C1 segment of cervical spinal cord (tissue), 14 donors: ENCODE results near the gene METAP2.
"Not testable (repeated sequence)": the region's sequence is repeated elsewhere in the genome, so short reads cannot be mapped to it uniquely, and the experiment has no call there.

Source experiments
- DNase-seq, 14 donors: peaks; one replicate each; lab custom pipeline; 2025; lab: John Stamatoyannopoulos, UW

Gene METAP2

GRCh38 chr12:95462551-95462950 is 11.4 kb upstream of the METAP2 start:
- DNase-seq = no peak

GRCh38 chr12:95463050-95463449 is 10.9 kb upstream of the METAP2 start:
- no peak for DNase-seq

GRCh38 chr12:95463776-95464175 is 10.2 kb upstream of the METAP2 start:
- not testable (repeated sequence) for DNase-seq

- no peak for DNase-seq
Measured at GRCh38 chr12:95465275-95465674, 8.7 kb upstream of the METAP2 start.

GRCh38 chr12:95470300-95470699 is 3.7 kb upstream of the METAP2 start:
- DNase-seq = no peak

GRCh38 chr12:95473231-95473883 is 595 bp upstream of the METAP2 start:
- peak in 9 of 14 donors; percentile 11 to 70 (median 35) for DNase-seq

- peak in 2 of 14 donors; percentile 11 to 19 for DNase-seq
Measured at GRCh38 chr12:95474660-95474958, 657 bp downstream of the METAP2 start.

- no peak for DNase-seq
Measured at GRCh38 chr12:95480230-95480629, 6.3 kb downstream of the METAP2 start.

GRCh38 chr12:95481072-95481471 is 7.1 kb downstream of the METAP2 start:
- no peak for DNase-seq

GRCh38 chr12:95481888-95482287 is 7.9 kb downstream of the METAP2 start:
- no peak for DNase-seq

GRCh38 chr12:95482564-95482963 is 8.6 kb downstream of the METAP2 start:
- not testable (repeated sequence) for DNase-seq

GRCh38 chr12:95484524-95484923 is 10.6 kb downstream of the METAP2 start:
- no peak for DNase-seq

- DNase-seq = no peak
Measured at GRCh38 chr12:95487024-95487423, 13.1 kb downstream of the METAP2 start.

GRCh38 chr12:95492462-95492861 is 18.5 kb downstream of the METAP2 start:
- no peak for DNase-seq

- DNase-seq = no peak
Measured at GRCh38 chr12:95494888-95495287, 20.9 kb downstream of the METAP2 start.

- no peak for DNase-seq
Measured at GRCh38 chr12:95495433-95495832, 21.5 kb downstream of the METAP2 start.

GRCh38 chr12:95497031-95497430 is 23.1 kb downstream of the METAP2 start:
- no peak for DNase-seq

GRCh38 chr12:95498968-95499367 is 25.0 kb downstream of the METAP2 start:
- no peak for DNase-seq

GRCh38 chr12:95499772-95500171 is 25.8 kb downstream of the METAP2 start:
- no peak for DNase-seq

GRCh38 chr12:95504140-95504539 is 30.2 kb downstream of the METAP2 start:
- no peak for DNase-seq

- no peak for DNase-seq
Measured at GRCh38 chr12:95505039-95505438, 31.1 kb downstream of the METAP2 start.

GRCh38 chr12:95506707-95507523 is 33.0 kb downstream of the METAP2 start:
- peak in 2 of 14 donors; percentile 1 to 20 for DNase-seq

GRCh38 chr12:95509300-95509699 is 35.3 kb downstream of the METAP2 start:
- no peak for DNase-seq
